Activated CD8-positive, alpha-beta memory T cell treated with anti-CD3 and anti-CD28 coated beads for 1 hour (primary cell): ENCODE results near the gene ACAA1.
"Not testable (repeated sequence)": the region's sequence is repeated elsewhere in the genome, so short reads cannot be mapped to it uniquely, and the experiment has no call there.

ENCODE experiments used
- DNase-seq, 2 donors: peaks; one replicate each; pipeline ENCODE4 v3.0.0-alpha.2; 2020; ENCODE audit warnings: low read depth in 1 of 2; ENCODE audit errors: extremely low read depth in 1 of 2

ACAA1 gene

GRCh38 chr3:38136777-38137614 is at the start of gene ACAA1:
TSS of gene ACAA1 (minus strand) at chr3:38137127. CDS start at chr3:38137035, 92 bp downstream.
- peak; percentile 93 to 94 for DNase-seq

GRCh38 chr3:38177181-38177580 is 40.3 kb upstream of the ACAA1 start:
- no peak for DNase-seq

DNA sequence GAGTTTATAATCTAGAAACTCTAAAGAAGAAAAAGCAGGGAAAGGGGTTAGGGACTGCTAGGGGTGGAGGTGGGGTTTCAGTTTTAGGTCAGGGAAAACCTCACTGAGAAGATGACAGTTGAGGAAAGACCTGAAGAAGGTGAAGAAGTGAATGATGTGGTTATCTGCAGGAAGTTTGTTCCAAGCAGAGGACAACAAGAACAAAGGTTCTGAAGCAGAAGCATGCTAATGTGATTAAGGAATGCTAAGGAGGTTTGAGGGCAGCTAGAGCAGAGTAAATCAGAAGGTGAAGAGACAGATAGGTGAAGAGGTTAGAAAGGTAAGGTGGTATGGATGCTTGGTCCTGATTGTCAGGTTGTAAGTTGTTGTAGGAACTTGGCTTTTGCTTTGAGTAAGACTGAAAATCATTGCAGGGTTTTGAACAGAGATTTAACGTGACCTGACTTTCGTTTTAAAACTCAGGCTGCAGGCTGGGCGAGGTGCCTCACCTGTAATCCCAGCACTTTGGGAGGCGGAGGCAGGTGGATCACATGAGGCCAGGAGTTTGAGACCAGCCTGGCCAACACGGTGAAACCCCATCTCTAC is 37.0 kb upstream of the ACAA1 start:
- no peak for DNase-seq

DNA sequence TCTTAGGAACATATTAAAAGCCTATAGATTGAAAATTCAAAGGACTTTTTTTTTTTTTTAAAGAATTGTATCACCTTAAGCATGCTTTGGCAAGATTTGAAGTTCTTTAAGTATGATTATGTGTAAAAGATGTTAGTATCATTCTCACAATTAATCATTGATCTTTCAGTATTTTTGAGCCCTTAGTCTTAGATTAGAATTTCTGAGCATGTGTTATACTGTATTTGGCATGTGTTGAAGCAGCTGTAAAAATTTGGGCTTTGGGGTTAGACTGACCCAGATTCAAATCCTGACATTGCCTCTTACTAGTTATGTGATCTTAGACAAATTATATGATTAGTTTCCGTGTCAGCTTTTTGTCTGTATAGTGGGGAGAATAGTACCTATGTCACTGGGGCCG is 34.7 kb upstream of the ACAA1 start:
- DNase-seq, result no peak

DNA sequence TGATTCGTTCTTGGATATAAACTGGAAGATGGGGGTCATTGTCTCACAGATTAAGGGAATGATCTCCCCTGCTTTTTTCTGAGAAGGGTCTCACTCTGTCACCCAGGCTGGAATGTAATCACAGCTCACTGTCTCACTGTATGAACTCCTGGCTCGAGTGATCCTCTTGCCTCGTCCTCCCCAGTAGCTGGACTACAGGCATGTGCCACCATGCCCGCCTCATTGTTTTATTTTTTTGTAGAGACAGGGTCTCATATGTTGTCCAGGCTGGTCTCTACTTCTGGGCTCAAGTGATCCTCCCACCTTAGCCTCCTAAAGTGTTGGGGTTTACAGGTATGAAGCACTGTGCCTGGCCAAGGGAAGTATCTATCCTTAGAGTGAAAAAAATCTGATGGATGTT is 33.8 kb upstream of the ACAA1 start:
- DNase-seq, result no peak

GRCh38 chr3:38169027-38169317 is 32.0 kb upstream of the ACAA1 start:
- no peak for DNase-seq

GRCh38 chr3:38168151-38169026 is 31.5 kb upstream of the ACAA1 start:
- no peak for DNase-seq

DNA sequence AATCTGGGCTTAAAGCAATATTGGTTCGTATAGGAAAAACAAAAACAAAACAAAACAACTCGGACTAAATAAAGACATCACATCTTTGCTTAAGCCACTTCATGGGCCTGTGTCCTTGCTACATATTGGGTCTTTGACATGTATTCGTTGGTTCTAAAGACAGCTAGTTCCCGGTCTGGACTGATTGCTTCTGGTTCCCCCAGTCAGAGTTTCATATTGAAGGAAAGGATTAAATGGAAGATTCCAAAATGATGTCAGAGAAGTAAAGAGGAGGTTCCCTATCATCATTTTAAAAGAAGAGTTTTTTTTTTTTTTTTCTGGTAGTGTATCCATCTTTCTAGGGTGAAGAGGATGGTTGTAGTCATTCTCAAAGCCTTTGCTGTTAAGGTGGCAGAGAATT is 30.7 kb upstream of the ACAA1 start:
- no peak for DNase-seq

GRCh38 chr3:38165722-38166387 is 28.9 kb upstream of the ACAA1 start:
- DNase-seq, result no peak

- peak; percentile 94 for DNase-seq
Observed at GRCh38 chr3:38164952-38165721, 28.2 kb upstream of the ACAA1 start, which contains the start of gene OXSR1. TSS of gene OXSR1 (plus strand) at chr3:38165537. CDS start at chr3:38165877, 340 bp downstream.

GRCh38 chr3:38164643-38164951 is 27.7 kb upstream of the ACAA1 start:
- no peak for DNase-seq

- no peak for DNase-seq
Observed at GRCh38 chr3:38163841-38164642, 27.1 kb upstream of the ACAA1 start.

DNA sequence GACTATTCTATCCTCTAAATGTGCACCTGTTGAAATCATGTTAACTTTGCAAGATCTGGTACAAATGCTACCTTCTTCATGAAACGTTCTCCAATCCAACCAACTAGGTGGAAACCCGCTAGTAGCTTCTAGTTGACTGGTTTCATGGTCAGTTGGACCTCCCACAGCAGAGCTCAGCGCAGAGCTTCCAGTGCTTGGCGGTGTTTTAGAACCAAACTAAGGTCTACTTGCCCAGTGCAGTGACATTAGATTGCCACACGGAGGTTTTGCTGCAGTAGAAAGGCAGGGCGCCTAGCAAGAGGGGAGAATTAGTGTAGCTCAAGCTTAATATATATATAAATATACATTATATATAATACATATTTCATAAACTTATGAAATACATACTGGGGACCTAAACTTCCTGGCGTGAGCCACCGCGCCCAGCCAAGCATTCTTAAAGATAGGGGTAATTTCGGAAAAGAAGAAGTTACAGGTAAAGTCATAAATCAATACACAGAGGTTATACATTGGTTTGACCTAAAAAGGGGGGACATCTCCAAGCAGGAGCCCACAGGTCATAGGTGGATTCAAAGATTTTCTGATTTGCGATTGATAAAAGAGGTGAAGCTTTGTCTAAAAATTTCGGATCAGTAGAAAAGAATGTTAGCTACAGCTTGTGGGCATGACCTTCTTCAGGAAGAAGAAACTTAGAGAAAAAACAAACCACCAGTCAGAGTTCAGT is 26.4 kb upstream of the ACAA1 start:
- no peak for DNase-seq

GRCh38 chr3:38160704-38161103 is 23.8 kb upstream of the ACAA1 start:
- not testable (repeated sequence) for DNase-seq

- no peak for DNase-seq
Observed at GRCh38 chr3:38158472-38158871, 21.5 kb upstream of the ACAA1 start.

GRCh38 chr3:38157595-38157994 is 20.7 kb upstream of the ACAA1 start:
- no peak for DNase-seq

GRCh38 chr3:38157117-38157516 is 20.2 kb upstream of the ACAA1 start:
- DNase-seq, result no peak

DNA sequence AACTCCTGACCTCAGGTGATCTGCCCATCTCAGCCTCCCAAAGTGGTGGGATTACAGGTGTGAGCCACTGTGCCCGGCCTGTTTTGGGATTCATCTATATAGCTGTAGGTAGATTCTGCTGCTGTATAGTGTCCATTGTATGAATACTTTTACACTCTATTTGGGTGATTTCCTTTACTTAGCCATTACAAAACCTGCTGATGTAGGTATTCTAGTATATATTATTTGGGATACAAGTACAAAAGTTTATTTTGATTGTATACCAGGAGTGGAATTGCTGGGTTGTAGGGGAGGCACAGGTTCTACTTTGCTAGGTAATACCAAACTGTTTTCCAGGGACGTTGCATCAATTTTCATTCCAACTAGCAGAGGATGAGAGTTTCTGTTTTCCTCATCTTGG is 18.9 kb upstream of the ACAA1 start:
- no peak for DNase-seq

GRCh38 chr3:38154625-38155255 is 17.8 kb upstream of the ACAA1 start:
- DNase-seq, result no peak
